ENCODE measurements around the gene CDK14.
"Not testable (repeated sequence)": the region's sequence is repeated elsewhere in the genome, so short reads cannot be mapped to it uniquely, and the experiment has no call there.

Gene CDK14

DNA sequence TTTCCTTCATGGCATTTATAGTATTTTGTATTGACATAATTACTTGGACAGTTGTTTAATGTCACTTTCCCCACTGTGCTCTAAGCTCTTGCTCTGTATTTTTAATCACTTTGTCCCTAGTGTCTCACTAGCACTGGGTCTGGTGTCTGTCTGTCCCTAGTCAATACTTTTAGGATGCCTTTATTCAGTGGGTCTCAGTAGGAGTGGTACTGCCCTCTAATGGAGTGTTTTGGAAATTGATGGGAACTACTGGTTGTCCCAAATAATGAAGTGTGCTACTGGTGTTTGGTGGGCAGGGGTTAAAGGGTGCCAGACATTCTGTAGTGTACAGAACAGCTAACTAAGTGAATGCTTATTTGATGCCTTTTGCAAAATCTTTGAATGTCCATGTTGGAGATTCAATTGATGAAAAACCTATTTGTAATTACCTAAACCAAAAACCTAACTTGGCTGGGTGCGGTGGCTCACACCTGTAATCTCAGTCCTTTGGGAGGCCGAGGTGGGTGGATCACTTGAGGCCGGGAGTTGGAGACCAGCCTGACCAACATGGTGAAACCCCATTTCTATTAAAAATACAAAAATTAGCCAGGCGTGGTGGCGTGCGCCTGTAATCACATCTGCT is 33.3 kb downstream of the CDK14 start:
- DNase-seq (ENCODE audit: extremely low read depth, low read depth) = no peak
- TF ChIP-seq, protein P1, sequence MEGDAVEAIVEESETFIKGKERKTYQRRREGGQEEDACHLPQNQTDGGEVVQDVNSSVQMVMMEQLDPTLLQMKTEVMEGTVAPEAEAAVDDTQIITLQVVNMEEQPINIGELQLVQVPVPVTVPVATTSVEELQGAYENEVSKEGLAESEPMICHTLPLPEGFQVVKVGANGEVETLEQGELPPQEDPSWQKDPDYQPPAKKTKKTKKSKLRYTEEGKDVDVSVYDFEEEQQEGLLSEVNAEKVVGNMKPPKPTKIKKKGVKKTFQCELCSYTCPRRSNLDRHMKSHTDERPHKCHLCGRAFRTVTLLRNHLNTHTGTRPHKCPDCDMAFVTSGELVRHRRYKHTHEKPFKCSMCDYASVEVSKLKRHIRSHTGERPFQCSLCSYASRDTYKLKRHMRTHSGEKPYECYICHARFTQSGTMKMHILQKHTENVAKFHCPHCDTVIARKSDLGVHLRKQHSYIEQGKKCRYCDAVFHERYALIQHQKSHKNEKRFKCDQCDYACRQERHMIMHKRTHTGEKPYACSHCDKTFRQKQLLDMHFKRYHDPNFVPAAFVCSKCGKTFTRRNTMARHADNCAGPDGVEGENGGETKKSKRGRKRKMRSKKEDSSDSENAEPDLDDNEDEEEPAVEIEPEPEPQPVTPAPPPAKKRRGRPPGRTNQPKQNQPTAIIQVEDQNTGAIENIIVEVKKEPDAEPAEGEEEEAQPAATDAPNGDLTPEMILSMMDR (IDR thresholded peaks at IDR 0.05; ENCODE audit: low read depth, low read length) = peak; percentile 45

DNA sequence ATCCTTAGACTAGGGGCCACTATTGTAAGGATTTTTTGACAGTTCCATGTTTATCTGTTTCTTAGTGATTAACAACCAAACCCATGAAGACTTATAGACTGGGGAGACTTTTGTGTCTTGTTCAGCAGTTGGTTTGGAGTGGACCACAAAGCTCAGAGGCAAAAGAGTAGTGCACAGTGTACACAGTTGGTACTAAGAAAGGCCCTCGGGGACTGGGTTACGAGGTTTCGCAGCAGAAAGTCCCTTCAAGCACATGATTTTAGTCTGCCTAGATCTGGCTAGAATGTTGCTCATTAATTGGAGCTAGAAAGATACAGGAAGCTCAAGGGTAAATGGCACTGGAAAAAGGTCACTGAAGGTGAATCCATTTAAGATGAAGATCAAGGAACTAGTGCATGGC is 35.4 kb downstream of the CDK14 start:
- DNase-seq (ENCODE audit: extremely low read depth, low read depth) = no peak
- TF ChIP-seq, protein P1 (IDR thresholded peaks at IDR 0.05; ENCODE audit: low read depth, low read length) = no peak

DNA sequence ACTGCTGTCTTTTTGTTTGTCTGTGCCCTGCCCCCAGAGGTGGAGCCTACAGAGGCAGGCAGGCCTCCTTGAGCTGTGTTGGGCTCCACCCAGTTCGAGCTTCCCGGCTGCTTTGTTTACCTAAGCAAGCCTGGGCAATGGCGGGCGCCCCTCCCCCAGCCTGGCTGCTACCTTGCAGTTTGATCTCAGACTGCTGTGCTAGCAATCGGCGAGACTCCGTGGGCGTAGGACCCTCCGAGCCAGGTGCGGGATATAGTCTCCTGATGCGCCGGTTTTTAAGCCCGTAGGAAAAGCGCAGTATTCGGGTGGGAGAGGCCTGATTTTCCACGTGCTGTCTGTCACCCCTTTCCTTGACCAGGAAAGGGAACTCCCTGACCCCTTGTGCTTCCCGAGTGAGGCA is 43.6 kb downstream of the CDK14 start:
- DNase-seq (ENCODE audit: extremely low read depth, low read depth) = not testable (repeated sequence)

DNA sequence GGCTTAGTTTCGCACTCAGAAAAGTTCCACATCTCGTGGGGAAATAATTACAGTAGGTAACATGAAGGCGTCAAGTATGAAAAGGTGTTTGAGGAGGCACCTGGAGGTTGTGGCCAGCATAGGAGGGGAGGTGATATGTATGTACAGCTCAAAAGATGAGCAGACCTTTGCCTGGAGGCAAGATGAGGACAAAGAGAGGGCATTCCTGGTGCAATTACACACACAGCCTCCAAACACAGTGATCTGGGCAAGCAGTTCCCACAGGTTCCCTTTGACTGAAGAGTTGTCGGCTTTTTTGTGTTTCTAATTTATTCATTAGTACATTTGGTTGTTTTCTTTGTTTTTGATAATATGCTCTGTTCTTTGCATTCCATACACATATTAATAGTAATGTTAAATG is 46.9 kb downstream of the CDK14 start:
- TF ChIP-seq, protein P1 (IDR thresholded peaks at IDR 0.05; ENCODE audit: low read depth, low read length) = no peak
- DNase-seq (ENCODE audit: extremely low read depth, low read depth) = no peak

DNA sequence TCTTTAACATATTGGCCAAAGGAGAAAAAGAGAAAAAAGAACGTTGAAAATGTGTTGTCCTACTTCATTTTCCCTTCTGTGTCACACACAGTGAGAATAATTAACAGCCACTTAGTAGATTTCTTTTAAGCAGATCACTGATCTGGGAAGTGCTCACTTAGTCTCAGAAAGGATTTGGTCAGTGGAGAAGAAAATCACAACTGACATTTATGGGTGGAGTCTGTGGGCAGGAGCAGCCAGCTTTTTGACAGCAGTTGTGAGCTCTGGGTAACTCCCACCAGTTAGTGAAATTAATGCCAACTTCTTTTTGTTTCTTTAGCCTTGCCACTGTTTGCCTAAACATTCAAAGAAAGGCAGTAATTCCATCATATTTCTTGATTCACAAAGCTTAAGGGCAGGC is 49.7 kb downstream of the CDK14 start:
- DNase-seq (ENCODE audit: extremely low read depth, low read depth) = no peak
- TF ChIP-seq, protein P1 (IDR thresholded peaks at IDR 0.05; ENCODE audit: low read depth, low read length) = no peak

DNA sequence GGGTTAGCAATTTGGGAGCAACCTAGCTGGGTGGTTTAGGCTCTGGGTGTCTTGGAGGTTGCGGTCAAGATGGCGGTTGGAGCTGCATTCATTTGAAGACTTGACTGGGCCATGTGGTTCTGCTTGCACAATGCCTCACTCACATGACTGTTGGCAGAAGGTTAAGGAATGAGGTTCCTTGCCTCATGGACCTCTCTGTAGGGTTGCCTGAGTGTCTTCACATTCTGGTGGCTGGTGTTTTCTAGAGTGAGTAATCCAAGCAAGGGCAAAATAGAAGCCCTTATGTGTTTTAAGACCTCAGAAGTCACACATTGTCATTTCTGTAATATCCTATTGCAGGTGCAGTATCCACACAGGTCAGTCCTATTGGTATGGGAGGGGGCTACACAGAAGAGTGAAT is 52.0 kb downstream of the CDK14 start:
- no peak for DNase-seq (ENCODE audit: extremely low read depth, low read depth)
- TF ChIP-seq, protein P1 (IDR thresholded peaks at IDR 0.05; ENCODE audit: low read depth, low read length) = no peak

DNA sequence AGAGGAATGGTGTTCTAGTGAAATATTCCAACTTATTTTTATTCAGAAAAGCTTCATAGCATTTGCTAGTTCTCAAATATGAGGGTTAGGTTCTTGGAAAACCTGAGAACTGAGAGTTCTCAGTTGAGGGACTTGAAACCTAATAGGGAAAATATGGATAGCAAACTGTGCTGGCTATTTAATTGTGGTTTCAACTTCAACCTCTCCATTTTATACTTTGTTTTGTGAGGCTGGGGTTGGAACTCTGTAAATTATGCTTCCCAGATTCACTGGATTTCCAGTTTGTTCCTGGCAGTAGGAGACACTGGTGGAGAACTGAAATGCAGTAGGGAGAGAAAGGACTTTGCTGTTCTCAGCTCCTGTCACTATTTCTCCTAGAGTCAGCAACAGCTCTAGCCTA is 52.7 kb downstream of the CDK14 start:
- DNase-seq (ENCODE audit: extremely low read depth, low read depth) = no peak
- TF ChIP-seq, protein P1 (IDR thresholded peaks at IDR 0.05; ENCODE audit: low read depth, low read length) = no peak

DNA sequence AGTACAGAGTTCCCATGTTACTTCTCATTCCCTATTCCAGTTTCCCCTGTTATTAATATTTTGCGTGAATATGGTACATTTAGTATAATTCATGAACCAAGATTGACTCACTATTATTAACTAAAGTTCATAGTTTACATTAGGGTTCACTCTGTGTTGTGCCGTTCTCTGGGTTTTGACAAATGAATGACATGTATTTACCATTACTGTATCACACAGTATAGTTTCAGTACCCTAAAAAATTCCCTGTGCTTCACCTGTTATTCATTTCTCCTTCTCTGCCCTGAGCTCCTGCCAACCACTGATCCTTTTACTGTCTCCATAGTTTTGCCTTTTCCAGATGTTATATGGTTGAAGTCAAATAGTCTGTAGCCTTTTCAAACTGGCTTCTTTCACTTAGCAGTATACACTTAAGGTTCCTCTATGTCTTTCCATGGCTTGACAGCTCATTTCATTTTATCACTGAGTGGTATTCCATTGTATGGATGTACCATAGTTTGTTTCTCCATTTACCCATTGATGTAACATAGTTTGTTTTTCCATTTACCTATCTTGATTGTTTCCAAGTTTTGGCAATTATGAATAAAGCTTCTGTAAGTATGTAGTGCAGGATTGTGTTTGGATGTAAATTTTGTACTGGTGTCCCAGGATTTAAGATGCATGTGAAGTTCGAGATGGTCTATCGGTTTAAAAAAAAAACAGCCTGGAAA is 58.8 kb downstream of the CDK14 start:
- DNase-seq (ENCODE audit: extremely low read depth, low read depth) = no peak
- TF ChIP-seq, protein P1 (IDR thresholded peaks at IDR 0.05; ENCODE audit: low read depth, low read length) = no peak

Measured in AG09319 (cell line).